Nephron (organoid): ENCODE measurements around the gene HCFC1R1.

Experiments
- H3K27ac Mint-ChIP-seq, 3 experiments: 2 replicates each; pipeline ENCODE4 v1.8.0; 2020; ENCODE audit warnings: mixed read lengths in 3 of 3, mild to moderate bottlenecking in 2 of 3, moderate library complexity in 1 of 3
- H3K27me3 Mint-ChIP-seq: 2 replicates; pipeline ENCODE4 v1.8.0; 2021; ENCODE audit warnings: low read depth, mild to moderate bottlenecking, moderate library complexity, mixed read lengths
- H3K36me3 Mint-ChIP-seq: 2 replicates; pipeline ENCODE4 v1.8.0; 2020; ENCODE audit warnings: low read depth, mixed read lengths
- H3K4me1 Mint-ChIP-seq: 2 replicates; pipeline ENCODE4 v1.8.0; 2020; ENCODE audit warnings: mixed read lengths
- H3K4me3 Mint-ChIP-seq, 3 experiments: 2 replicates each; pipeline ENCODE4 v1.8.0; 2020; ENCODE audit warnings: mild to moderate bottlenecking in 3 of 3, mixed read lengths in 3 of 3, moderate library complexity in 2 of 3
- H3K9me3 Mint-ChIP-seq: 2 replicates; pipeline ENCODE4 v1.8.0; 2020; ENCODE audit warnings: mixed read lengths
- CTCF ChIP-seq, 3 experiments: fragments of 200-600 bp; sonication (generic); IDR thresholded peaks; one replicate each; pipeline ENCODE4 v1.5.0; 2021; ENCODE audit warnings: antibody characterized with exemption in 3 of 3; ENCODE audit not compliant: unreplicated experiment in 3 of 3

HCFC1R1 gene

GRCh38 chr16:3068487-3068886 is 44.7 kb upstream of the HCFC1R1 start:
- H3K4me1 Mint-ChIP-seq, result peaks cover 25% of the 10 kb centered on the region
- H3K27me3 Mint-ChIP-seq, result peaks cover 4% of the 10 kb centered on the region
- no peaks in the 10 kb centered on the region for H3K9me3 Mint-ChIP-seq
- H3K36me3 Mint-ChIP-seq, result no peaks in the 10 kb centered on the region
- no peak for TF ChIP-seq CTCF (IDR thresholded peaks at IDR 0.05; ENCODE audit: unreplicated experiment in 3 of 3)
- peak overlapping the region in 1 of 3 experiments; percentile 26 for H3K4me3 Mint-ChIP-seq
- no peak overlapping the region for H3K27ac Mint-ChIP-seq

- no peaks in the 10 kb centered on the region for H3K9me3 Mint-ChIP-seq
- peaks cover 4% of the 10 kb centered on the region for H3K27me3 Mint-ChIP-seq
- no peak overlapping the region for H3K27ac Mint-ChIP-seq
- H3K4me3 Mint-ChIP-seq, result peak overlapping the region in 2 of 3 experiments; percentile 86 to 94
- no peak for TF ChIP-seq CTCF (IDR thresholded peaks at IDR 0.05; ENCODE audit: unreplicated experiment in 3 of 3)
- H3K36me3 Mint-ChIP-seq, result no peaks in the 10 kb centered on the region
- peaks cover 30% of the 10 kb centered on the region for H3K4me1 Mint-ChIP-seq
Measured at GRCh38 chr16:3066440-3066748, 42.7 kb upstream of the HCFC1R1 start.

- H3K27me3 Mint-ChIP-seq, result peaks cover 4% of the 10 kb centered on the region
- H3K4me3 Mint-ChIP-seq, result peak overlapping the region; percentile 28 to 94 (median 86)
- H3K4me1 Mint-ChIP-seq, result peaks cover 30% of the 10 kb centered on the region
- no peak for TF ChIP-seq CTCF (IDR thresholded peaks at IDR 0.05; ENCODE audit: unreplicated experiment in 3 of 3)
- H3K27ac Mint-ChIP-seq, result no peak overlapping the region
- H3K36me3 Mint-ChIP-seq, result no peaks in the 10 kb centered on the region
- no peaks in the 10 kb centered on the region for H3K9me3 Mint-ChIP-seq
Measured at GRCh38 chr16:3065742-3066439, 42.1 kb upstream of the HCFC1R1 start.

GRCh38 chr16:3065069-3065741 is 41.5 kb upstream of the HCFC1R1 start, which contains the start of gene IL32:
IL32 (plus strand) TSS chr16:3065640; CDS start chr16:3065812, 172 bp downstream.
- no peaks in the 10 kb centered on the region for H3K36me3 Mint-ChIP-seq
- peak within 1 kb of the TSS; percentile 28 to 94 (median 86) for H3K4me3 Mint-ChIP-seq
- peak within 1 kb of the TSS in 1 of 3 experiments; percentile 50 for H3K27ac Mint-ChIP-seq
- peaks cover 11% of the 10 kb centered on the region for H3K27me3 Mint-ChIP-seq
- TF ChIP-seq CTCF (IDR thresholded peaks at IDR 0.05; ENCODE audit: unreplicated experiment in 3 of 3), result no peak
- no peaks in the 10 kb centered on the region for H3K9me3 Mint-ChIP-seq
- peaks cover 34% of the 10 kb centered on the region for H3K4me1 Mint-ChIP-seq

- TF ChIP-seq CTCF (IDR thresholded peaks at IDR 0.05; ENCODE audit: unreplicated experiment in 3 of 3), result no peak
- Mint-ChIP-seq H3K27ac (peak overlapping the region in 1 of 3 experiments; percentile 23), H3K9me3 (no peaks in the 10 kb centered on the region)
Measured at GRCh38 chr16:3063625-3064386, 40.1 kb upstream of the HCFC1R1 start.

More at GRCh38 chr16:3063625-3064386, 40.1 kb upstream of the HCFC1R1 start:
- H3K36me3 Mint-ChIP-seq, result no peaks in the 10 kb centered on the region
- H3K27me3 Mint-ChIP-seq, result peaks cover 14% of the 10 kb centered on the region
- peaks cover 35% of the 10 kb centered on the region for H3K4me1 Mint-ChIP-seq
- peak overlapping the region in 2 of 3 experiments; percentile 14 to 28 for H3K4me3 Mint-ChIP-seq
